Measurements from ENCODE around the gene AP2A1. TPM values are rescaled to one million over a fixed set of nuclear protein-coding genes. Genes with fewer than 3 reads are reported as not detected.

Gene AP2A1
- total RNA-seq, 2 experiments from 2014 or later: 78.0 to 79.2 TPM

DNA sequence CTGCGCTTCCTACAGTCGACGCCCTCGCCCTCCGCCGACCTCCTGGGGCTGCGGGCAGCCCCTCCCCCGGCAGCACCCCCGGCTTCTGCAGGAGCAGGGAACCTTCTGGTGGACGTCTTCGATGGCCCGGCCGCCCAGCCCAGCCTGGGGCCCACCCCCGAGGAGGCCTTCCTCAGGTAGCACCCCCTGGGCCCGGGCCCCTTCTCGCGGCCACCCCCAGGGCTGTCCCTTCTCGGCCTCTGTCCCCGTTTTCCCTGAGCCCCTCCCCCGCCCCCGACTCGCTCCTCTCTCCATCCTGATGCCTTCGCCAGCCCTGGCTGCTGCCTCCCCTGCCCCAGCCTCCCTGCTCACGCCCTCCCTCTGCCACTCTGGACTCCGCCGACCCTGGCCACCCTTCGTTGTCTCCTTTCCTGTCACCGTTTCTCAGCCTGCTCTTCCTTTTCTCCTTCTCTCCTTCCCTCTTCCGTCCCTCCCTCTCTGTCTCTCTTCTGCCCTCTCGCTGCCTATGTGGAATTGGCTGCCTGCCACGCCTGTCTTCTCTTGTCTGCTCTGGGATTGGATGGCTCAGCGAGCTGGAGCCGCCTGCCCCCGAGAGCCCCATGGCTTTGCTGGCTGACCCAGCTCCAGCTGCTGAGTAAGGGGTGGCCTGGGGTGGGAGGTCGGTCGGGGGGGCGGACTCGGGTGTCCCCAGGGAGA lies 35.3 kb downstream of the AP2A1 start:
- ChIA-PET CTCF (no interaction called here), POLR2A (no interaction called here)
- peaks cover 34% of the 10 kb centered on the region for H3K36me3 Mint-ChIP-seq (ENCODE audit: low read depth)
- peaks cover 3% of the 10 kb centered on the region for H3K4me1 Mint-ChIP-seq
- no peak overlapping the region for H3K4me3 Mint-ChIP-seq
- H3K27ac Mint-ChIP-seq: no peak overlapping the region
- H3K27me3 Mint-ChIP-seq: no peaks in the 10 kb centered on the region
- no peaks in the 10 kb centered on the region for H3K9me3 Mint-ChIP-seq
- DNase-seq: no peak

DNA sequence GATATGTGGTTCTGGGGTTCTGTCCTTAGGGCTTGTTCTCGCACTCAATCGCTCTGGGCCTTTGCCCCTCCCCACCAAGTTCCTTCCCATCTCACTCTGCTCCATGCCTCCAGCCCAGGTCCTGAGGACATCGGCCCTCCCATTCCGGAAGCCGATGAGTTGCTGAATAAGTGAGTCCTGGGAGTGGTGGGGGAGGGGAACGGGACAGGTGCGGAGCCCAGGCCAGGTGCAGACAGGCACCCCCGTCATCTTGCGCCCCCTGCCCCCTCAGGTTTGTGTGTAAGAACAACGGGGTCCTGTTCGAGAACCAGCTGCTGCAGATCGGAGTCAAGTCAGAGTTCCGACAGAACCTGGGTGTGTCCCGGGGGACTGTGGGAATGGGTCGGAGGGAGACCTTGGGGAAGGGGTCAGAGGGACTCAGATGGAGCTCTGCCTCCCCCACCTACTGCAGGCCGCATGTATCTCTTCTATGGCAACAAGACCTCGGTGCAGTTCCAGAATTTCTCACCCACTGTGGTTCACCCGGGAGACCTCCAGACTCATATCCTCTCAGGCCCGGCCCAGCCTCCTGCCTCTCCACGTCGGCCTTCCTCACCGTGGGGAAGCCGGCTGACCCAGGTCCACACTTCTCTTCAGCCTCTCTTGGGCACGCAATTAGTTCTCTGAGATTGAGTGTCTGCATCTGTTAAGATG lies 36.2 kb downstream of the AP2A1 start:
- POLR2A ChIA-PET: no interaction called here
- no peak overlapping the region for H3K4me3 Mint-ChIP-seq
- no peak overlapping the region for H3K27ac Mint-ChIP-seq
- no peaks in the 10 kb centered on the region for H3K9me3 Mint-ChIP-seq
- H3K27me3 Mint-ChIP-seq: no peaks in the 10 kb centered on the region
- peaks cover 11% of the 10 kb centered on the region for H3K4me1 Mint-ChIP-seq
- CTCF ChIA-PET: interaction anchor here (1.0 kb wide), 1 partner anchor 10 kb away, joined by 3 read pairs; the partner anchor contains the start of gene FUZ
- DNase-seq: no peak
- peaks cover 36% of the 10 kb centered on the region for H3K36me3 Mint-ChIP-seq (ENCODE audit: low read depth)

DNA sequence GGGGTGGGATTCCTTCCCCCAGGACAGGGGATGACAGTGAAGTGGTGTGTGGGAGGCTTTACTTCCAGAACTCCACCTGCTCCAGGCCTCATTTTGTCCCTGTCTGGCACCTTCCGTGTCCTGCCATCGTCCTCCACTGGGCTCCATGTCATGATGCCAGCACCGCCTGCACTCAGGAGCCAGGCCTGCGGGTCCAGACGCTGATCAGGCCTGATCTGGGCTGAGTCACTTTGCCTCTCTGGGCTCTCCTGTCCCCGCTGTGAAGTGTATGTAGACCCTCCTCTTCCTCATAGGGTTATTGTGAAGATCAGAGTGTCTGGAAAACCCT lies 36.7 kb downstream of the AP2A1 start:
- peaks cover 37% of the 10 kb centered on the region for H3K36me3 Mint-ChIP-seq (ENCODE audit: low read depth)
- H3K4me1 Mint-ChIP-seq: peaks cover 15% of the 10 kb centered on the region
- POLR2A ChIA-PET: no interaction called here
- H3K27ac Mint-ChIP-seq: no peak overlapping the region
- CTCF ChIA-PET: interaction anchor here (1.0 kb wide), 1 partner anchor 10 kb away, joined by 3 read pairs; the partner anchor contains the start of gene FUZ
- DNase-seq: no peak
- H3K9me3 Mint-ChIP-seq: no peaks in the 10 kb centered on the region
- no peaks in the 10 kb centered on the region for H3K27me3 Mint-ChIP-seq
- H3K4me3 Mint-ChIP-seq: no peak overlapping the region

DNA sequence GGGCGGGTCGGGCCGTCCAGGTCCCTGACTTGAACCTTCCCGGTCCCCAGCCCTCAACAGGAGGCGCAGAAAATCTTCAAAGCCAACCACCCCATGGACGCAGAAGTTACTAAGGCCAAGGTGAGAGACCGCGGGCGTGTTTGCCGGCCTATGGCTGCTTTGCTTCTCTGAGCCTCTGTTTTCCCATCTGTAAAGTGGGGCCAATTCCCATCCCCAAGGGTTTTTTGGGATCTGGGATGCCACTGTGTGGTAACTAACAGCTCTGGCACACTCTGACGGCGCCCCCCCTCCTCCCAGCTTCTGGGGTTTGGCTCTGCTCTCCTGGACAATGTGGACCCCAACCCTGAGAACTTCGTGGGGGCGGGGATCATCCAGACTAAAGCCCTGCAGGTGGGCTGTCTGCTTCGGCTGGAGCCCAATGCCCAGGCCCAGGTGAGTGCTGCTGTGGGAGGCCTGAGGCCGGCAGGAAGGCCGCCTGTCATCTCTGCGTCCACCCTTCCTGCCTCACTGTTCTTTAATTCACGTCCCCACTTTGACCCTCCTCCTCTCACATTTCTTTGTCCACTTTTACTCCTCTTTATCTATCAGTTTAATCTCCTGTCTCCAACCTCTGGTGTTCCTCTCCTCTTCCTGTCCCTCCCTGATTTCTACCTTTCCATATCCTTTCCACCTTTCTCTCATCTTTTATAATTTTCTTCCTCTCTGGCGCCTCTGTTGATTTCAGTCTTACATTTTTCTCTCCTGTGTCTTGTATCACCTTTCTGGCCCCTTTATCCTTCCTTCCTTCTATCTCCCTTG lies 39.2 kb downstream of the AP2A1 start:
- DNase-seq: no peak
- no peaks in the 10 kb centered on the region for H3K27me3 Mint-ChIP-seq
- POLR2A ChIA-PET: interaction anchor here (1.3 kb wide), 1 partner anchor 13 kb away, joined by 4 read pairs; no protein-coding TSS in a partner anchor
- CTCF ChIA-PET: no interaction called here
- H3K27ac Mint-ChIP-seq: peak overlapping the region; percentile 74
- H3K36me3 Mint-ChIP-seq (ENCODE audit: low read depth): peaks cover 28% of the 10 kb centered on the region
- H3K4me1 Mint-ChIP-seq: peaks cover 28% of the 10 kb centered on the region
- H3K4me3 Mint-ChIP-seq: no peak overlapping the region
- no peaks in the 10 kb centered on the region for H3K9me3 Mint-ChIP-seq

DNA sequence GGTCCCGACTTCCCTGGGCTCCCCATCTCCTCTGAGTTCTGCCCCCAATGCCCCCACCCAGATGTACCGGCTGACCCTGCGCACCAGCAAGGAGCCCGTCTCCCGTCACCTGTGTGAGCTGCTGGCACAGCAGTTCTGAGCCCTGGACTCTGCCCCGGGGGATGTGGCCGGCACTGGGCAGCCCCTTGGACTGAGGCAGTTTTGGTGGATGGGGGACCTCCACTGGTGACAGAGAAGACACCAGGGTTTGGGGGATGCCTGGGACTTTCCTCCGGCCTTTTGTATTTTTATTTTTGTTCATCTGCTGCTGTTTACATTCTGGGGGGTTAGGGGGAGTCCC lies 39.8 kb downstream of the AP2A1 start:
- H3K4me1 Mint-ChIP-seq: peaks cover 28% of the 10 kb centered on the region
- H3K4me3 Mint-ChIP-seq: no peak overlapping the region
- POLR2A ChIA-PET: no interaction called here
- CTCF ChIA-PET: no interaction called here
- H3K9me3 Mint-ChIP-seq: no peaks in the 10 kb centered on the region
- H3K36me3 Mint-ChIP-seq (ENCODE audit: low read depth): peaks cover 28% of the 10 kb centered on the region
- peak overlapping the region; percentile 74 for H3K27ac Mint-ChIP-seq
- DNase-seq: no peak
- no peaks in the 10 kb centered on the region for H3K27me3 Mint-ChIP-seq

DNA sequence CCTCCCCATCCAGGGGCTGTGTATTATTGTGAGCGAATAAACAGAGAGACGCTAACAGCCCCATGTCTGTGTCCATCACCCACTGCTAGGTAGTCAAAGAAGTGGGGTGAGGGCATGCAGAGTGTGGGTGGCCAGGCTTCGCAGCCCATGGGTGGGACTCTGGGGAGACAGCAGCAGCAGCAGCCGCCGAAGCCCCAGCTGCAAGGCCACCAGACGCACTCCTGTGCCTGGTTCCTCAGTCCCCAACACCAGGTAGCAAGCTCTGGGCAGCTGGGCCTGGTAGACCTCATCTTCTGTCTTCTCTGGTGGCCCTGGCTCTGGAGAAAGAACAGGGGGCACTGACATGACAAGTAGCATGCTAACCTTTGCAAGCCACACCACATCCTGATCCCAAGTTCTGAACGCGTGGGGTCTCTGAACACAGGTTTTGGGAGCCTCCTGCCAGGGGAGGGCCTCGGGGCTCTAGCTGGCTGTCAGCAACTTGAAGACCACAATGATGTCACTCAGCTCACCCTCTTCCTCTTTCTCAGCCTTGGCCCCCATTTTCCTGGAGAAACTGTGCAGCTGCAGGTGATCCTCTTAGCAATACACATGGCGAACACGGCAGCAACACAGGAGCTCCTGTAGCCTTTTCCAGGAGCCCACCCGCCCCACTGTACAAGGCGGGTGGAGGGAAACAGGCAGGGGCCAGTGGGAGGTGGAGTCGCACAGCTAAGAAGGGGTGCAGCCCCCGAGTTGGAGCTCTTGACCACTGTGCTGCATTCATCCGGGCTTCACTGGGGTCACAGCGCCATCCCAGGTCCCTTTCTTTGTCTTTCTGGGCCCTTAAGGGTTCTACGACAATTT lies 40.5 kb downstream of the AP2A1 start:
- Mint-ChIP-seq H3K4me1 (peaks cover 32% of the 10 kb centered on the region), H3K27ac (peak overlapping the region; percentile 75), H3K4me3 (no peak overlapping the region), H3K36me3 (ENCODE audit: low read depth) (peaks cover 28% of the 10 kb centered on the region), H3K27me3 (no peaks in the 10 kb centered on the region), H3K9me3 (no peaks in the 10 kb centered on the region)
- ChIA-PET POLR2A (interaction anchor here (0.7 kb wide), 1 partner anchor 12 kb away, joined by 4 read pairs; no protein-coding TSS in a partner anchor), CTCF (no interaction called here)
- DNase-seq: no peak

DNA sequence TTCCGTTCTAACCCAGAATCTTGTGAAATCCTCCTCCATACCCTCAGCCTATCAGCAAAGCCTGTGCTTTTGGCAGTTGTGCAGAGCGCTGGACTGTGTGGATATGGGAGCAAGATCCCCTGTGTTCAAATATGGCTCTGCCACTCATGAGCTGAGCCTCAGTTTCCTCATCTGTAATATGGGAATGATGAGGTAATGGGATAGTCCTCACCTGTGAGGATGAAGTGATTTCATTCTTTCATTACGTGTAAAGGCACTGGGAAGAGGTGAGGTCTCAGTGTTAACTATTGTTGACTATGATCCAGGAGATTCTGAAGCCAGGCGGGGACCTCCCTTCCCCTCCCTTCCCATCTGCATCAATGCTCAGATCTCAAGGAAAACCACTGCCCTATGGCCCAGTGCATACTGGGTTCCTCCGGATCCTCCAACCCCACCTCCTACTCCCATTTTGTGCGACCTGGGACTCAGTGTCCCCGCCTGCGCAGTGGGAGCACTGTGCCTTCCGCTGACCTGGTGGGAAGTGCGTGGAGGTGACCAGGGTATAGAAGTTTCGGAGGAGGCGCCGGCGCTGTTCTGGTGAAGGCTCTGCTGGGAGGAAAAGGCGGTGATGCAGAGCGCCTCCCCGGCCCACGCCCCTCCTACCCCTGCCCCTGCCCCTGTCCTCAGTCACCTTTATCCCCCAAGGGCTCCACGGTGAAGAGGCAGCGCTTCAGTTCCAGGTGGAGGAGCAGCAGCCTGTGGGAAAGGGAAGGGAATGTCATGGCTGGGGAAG lies 41.3 kb downstream of the AP2A1 start:
- DNase-seq: no peak
- Mint-ChIP-seq H3K9me3 (no peaks in the 10 kb centered on the region), H3K4me3 (peak overlapping the region; percentile 84), H3K27me3 (no peaks in the 10 kb centered on the region), H3K27ac (peak overlapping the region; percentile 67), H3K4me1 (peaks cover 38% of the 10 kb centered on the region), H3K36me3 (ENCODE audit: low read depth) (peaks cover 24% of the 10 kb centered on the region)
- POLR2A ChIA-PET: interaction anchor here (0.7 kb wide), 1 partner anchor 11 kb away, joined by 4 read pairs; no protein-coding TSS in a partner anchor
- CTCF ChIA-PET: no interaction called here

DNA sequence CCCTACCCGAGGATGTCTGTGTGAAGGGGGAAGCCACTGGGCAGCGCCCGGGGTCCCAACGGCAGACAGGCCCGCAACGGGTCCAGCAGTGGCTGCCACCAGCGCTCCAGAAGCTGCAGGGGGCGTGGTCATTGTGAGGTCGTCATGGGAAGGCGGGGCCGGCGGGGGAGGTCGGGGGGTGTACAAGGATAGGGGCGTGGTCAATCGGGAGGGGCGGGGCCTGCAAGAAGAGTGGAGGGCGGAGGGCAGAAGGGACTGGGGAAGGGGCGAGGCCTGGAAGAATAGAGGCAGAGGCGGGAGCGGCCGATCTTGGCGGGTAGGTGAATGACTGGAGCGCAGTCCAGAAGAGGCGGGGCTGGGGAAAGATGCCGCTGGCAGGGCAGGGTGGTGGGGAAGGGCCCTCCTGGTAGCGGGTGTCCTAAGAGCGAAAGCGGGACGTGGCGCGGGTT lies 41.9 kb downstream of the AP2A1 start:
- Mint-ChIP-seq H3K4me1 (peaks cover 43% of the 10 kb centered on the region), H3K9me3 (no peaks in the 10 kb centered on the region), H3K27ac (peak overlapping the region; percentile 67), H3K27me3 (no peaks in the 10 kb centered on the region), H3K4me3 (peak overlapping the region; percentile 84), H3K36me3 (ENCODE audit: low read depth) (peaks cover 17% of the 10 kb centered on the region)
- POLR2A ChIA-PET: interaction anchor here (2.0 kb wide), 1 partner anchor 10 kb away, joined by 9 read pairs; the partner anchor contains the start of gene MED25
- CTCF ChIA-PET: no interaction called here
- peak; percentile 90 for DNase-seq

DNA sequence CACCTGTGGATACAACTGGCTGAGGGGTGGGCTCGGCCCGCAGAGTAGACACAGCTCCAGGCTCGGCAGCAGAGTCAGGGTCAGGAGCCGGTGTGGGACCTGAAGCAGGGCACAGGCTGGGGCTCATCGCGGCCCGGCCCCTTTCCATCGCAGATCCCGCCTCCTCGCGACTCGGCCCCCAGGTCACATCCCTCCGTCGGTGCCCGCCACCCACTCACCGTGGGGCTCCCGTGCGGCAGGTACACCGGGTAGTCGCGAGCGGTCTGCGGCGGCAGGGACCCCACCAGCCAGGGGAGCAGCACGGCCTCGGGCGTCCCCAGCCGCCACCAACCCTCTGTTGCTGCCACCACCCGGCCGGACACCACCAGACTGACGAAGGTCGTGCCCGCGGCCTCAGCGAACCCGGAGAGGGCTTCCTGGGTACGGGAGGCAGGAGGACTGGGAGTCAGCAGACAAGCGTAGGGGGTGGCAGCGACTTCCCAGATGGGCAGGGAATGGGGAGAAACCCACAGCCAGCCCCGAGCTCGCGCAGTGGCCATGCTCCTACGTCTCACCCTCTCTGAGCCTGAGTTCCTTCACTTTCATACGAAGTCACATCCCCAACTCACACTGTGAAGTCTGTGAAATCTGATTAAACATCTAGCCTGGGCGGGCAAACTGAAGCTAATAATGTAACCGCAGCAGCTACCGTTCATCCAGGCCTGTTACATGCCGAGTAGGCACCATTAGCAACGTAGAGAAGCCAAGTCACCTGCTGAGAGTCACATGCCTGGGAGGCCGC lies 42.5 kb downstream of the AP2A1 start:
- Mint-ChIP-seq H3K4me3 (peak overlapping the region; percentile 84), H3K36me3 (ENCODE audit: low read depth) (peaks cover 17% of the 10 kb centered on the region), H3K27me3 (no peaks in the 10 kb centered on the region), H3K4me1 (peaks cover 49% of the 10 kb centered on the region), H3K9me3 (no peaks in the 10 kb centered on the region), H3K27ac (peak overlapping the region; percentile 67)
- ChIA-PET CTCF (no interaction called here), POLR2A (interaction anchor here (0.9 to 2.0 kb wide), 3 partner anchors 9 to 58 kb away, joined by 4 to 9 read pairs (median 8); partner anchors contain the start of genes MED25 and PNKP)
- peak; percentile 62 for DNase-seq

DNA sequence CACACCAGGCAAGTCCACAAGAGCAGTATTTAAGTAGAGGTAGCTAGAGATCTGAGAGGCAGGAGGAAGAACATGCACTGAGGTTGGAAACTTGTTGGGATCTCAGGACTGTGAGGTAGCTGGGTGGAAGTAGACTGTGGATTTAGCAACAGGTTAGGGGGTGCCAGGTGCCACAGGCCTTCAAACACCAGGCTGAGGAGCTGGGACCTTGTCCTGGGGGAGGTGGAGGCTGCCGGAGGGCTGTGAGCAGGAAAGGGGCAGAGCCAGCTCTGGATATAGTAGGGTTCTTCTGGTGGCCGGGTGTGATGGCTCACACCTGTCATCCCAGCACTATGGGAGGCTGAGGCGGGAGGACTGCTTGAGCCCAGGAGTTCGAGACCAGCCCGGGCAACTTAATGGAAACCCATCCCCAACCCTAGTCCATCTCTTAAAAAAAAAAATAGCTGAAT lies 43.2 kb downstream of the AP2A1 start:
- CTCF ChIA-PET: no interaction called here
- H3K27ac Mint-ChIP-seq: peak overlapping the region; percentile 12
- H3K9me3 Mint-ChIP-seq: no peaks in the 10 kb centered on the region
- DNase-seq: no peak
- peak overlapping the region; percentile 84 for H3K4me3 Mint-ChIP-seq
- no peaks in the 10 kb centered on the region for H3K27me3 Mint-ChIP-seq
- H3K36me3 Mint-ChIP-seq (ENCODE audit: low read depth): peaks cover 13% of the 10 kb centered on the region
- H3K4me1 Mint-ChIP-seq: peaks cover 49% of the 10 kb centered on the region
- POLR2A ChIA-PET: interaction anchor here (0.9 to 2.0 kb wide), 3 partner anchors 9 to 58 kb away, joined by 4 to 9 read pairs (median 8); partner anchors contain the start of genes MED25 and PNKP

DNA sequence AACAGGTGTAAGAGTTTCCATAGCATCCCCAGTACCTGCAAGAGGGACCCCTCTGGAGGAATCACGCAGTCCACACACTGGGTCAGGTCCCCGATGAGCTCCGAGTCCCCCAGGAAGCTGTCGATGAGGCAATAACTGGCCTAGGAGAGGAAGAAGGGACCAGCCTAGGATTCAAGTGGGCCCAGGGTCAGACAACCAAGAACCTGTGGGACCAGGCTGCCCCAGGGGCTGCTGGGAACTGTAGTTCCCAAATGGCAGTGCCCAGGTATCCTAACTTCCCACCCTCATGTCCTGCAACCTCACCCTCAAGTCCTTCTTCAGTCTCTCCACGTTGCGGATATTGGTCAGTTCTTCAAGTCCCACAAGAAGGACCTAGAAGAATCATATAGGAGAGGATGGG lies 44.5 kb downstream of the AP2A1 start:
- no peak for DNase-seq
- POLR2A ChIA-PET: interaction anchor here (0.6 kb wide), 1 partner anchor 32 kb away, joined by 3 read pairs; no protein-coding TSS in a partner anchor
- H3K36me3 Mint-ChIP-seq (ENCODE audit: low read depth): peaks cover 9% of the 10 kb centered on the region
- H3K27ac Mint-ChIP-seq: no peak overlapping the region
- H3K4me1 Mint-ChIP-seq: peaks cover 47% of the 10 kb centered on the region
- H3K27me3 Mint-ChIP-seq: no peaks in the 10 kb centered on the region
- CTCF ChIA-PET: no interaction called here
- no peaks in the 10 kb centered on the region for H3K9me3 Mint-ChIP-seq
- H3K4me3 Mint-ChIP-seq: no peak overlapping the region
